OCI-LY7 (cell line): ENCODE measurements around the gene CPD.

Experiments used
- EZH2phosphoT487 ChIP-seq: fragments of 200-600 bp; sonication (generic); IDR thresholded peaks from 2 replicates; pipeline ENCODE4 v1.6.1; 2018; ENCODE audit warnings: low read depth, borderline replicate concordance, mild to moderate bottlenecking, mixed run types, antibody characterized with exemption, low read length, moderate library complexity, mixed read lengths
- TF ChIP-seq, protein P1 (sequence below): fragments of 200-600 bp; sonication (generic); conservative IDR thresholded peaks from 2 replicates; pipeline ENCODE4 v1.5.1; 2014; ENCODE audit warnings: mild to moderate bottlenecking, antibody characterized with exemption, low read length, moderate library complexity, mixed read lengths

DNA sequence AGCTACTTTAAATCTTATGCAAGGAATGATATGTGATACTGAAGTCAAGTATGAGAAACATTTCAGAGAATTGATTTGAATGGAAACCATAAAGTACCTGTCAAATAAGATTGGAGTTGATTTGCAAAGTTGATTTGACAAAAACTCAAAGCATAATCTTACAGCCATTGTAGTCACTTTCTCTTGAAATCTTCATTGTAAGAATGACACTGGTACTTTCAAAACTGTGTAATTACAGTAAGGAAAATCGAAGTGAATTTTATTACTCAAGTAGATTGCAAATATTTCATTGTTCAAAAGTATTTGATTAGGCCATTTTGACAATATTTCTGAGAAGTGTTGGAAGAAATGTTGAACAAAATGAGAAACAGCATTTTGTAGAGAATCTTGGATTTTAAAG is 3.6 kb downstream of the CPD start:
- TF ChIP-seq, protein P1, sequence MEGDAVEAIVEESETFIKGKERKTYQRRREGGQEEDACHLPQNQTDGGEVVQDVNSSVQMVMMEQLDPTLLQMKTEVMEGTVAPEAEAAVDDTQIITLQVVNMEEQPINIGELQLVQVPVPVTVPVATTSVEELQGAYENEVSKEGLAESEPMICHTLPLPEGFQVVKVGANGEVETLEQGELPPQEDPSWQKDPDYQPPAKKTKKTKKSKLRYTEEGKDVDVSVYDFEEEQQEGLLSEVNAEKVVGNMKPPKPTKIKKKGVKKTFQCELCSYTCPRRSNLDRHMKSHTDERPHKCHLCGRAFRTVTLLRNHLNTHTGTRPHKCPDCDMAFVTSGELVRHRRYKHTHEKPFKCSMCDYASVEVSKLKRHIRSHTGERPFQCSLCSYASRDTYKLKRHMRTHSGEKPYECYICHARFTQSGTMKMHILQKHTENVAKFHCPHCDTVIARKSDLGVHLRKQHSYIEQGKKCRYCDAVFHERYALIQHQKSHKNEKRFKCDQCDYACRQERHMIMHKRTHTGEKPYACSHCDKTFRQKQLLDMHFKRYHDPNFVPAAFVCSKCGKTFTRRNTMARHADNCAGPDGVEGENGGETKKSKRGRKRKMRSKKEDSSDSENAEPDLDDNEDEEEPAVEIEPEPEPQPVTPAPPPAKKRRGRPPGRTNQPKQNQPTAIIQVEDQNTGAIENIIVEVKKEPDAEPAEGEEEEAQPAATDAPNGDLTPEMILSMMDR, result no peak
- no peak for TF ChIP-seq EZH2phosphoT487
